Activated CD8-positive, alpha-beta T cell treated with anti-CD3 and anti-CD28 coated beads for 36 hours (primary cell): ENCODE results near the gene TRIM3. TPM values are rescaled to one million over a fixed set of nuclear protein-coding genes. Genes with fewer than 3 reads are reported as not detected.

Source experiments
- ATAC-seq: fragments of 200-7000 bp; cut with Tn5 transposase; one replicate; pipeline ENCODE4 v1.10.0; 2021; ENCODE audit warnings: mild to moderate bottlenecking, moderate library complexity
- CTCF ChIA-PET: fragments of 350-600 bp; sonication (Branson Sonifier 250); formaldehyde crosslinking; loops from one replicate; lab custom pipeline; 2021; ENCODE audit warnings: antibody characterized with exemption; lab: Charles Lee
- POLR2A ChIA-PET: fragments of 350-600 bp; sonication (Branson Sonifier 250); formaldehyde crosslinking; loops from one replicate; lab custom pipeline; 2021; ENCODE audit warnings: antibody characterized with exemption; lab: Charles Lee
- DNase-seq: peaks from one replicate; pipeline ENCODE4 v3.0.0-alpha.2; 2020
- H3K27ac Mint-ChIP-seq: one replicate; pipeline ENCODE4 v1.8.0; 2021; ENCODE audit warnings: mild to moderate bottlenecking, mixed read lengths
- H3K27me3 Mint-ChIP-seq: one replicate; pipeline ENCODE4 v1.8.0; 2021; ENCODE audit warnings: mixed read lengths
- H3K36me3 Mint-ChIP-seq: one replicate; pipeline ENCODE4 v1.8.0; 2021; ENCODE audit warnings: low read depth, mixed read lengths
- H3K4me1 Mint-ChIP-seq: one replicate; pipeline ENCODE4 v1.8.0; 2021; ENCODE audit warnings: low read depth, mixed read lengths
- H3K4me3 Mint-ChIP-seq: one replicate; pipeline ENCODE4 v1.8.0; 2021; ENCODE audit warnings: mild to moderate bottlenecking, moderate library complexity, mixed read lengths
- H3K9me3 Mint-ChIP-seq: one replicate; pipeline ENCODE4 v1.8.0; 2021; ENCODE audit warnings: mixed read lengths
- CTCF ChIP-seq: fragments of 200-600 bp; IDR thresholded peaks from one replicate; pipeline ENCODE4 v1.8.0; 2022; ENCODE audit warnings: antibody characterized with exemption, mild to moderate bottlenecking
- intact Hi-C: fragments of 100-400 bp; cut with micrococcal nuclease; formaldehyde crosslinking; loops from one replicate; pipeline ENCODE4 v1.10.0; 2022
- total RNA-seq, 2 experiments: library from RNA; stranded (reverse); gene quantifications; one replicate each; pipeline ENCODE4 v1.2.3, GENCODE V29; 2021

TRIM3 gene
- total RNA-seq, 2 experiments from 2014 or later = 4.4 to 5.5 TPM

DNA sequence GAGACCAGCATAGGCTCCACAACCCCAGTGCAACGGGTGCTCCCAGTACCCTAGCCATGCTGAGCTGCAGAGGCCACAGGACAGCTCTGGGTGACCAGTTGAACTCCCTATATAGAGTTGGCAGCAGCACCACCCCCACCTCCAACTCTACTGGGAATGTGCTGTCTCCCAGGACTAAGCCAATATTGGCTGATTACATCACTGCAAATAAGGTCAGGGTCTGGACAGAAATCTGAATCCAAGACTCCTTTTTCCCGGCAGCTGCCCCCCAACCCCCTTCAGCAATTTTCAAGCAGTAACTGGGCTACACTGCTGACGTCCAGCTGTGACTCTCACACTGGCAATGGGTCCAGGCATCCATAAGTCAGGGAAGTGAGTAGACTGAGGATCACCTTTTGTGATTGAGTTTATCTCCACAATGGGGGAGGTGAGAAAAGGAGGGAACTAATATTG is 32.8 kb downstream of the TRIM3 start, which contains the start of gene HPX:
TSS of gene HPX (minus strand) at position 82 of the 453 bp plus-strand sequence. CDS start at position 58, 24 bp downstream.
- CTCF ChIA-PET = interaction anchor here (0.7 to 14.5 kb wide), 9 partner anchors 8 to 88 kb away, joined by 3 to 652 read pairs (median 4); partner anchors contain the start of gene TRIM3
- peaks cover under 1% of the 10 kb centered on the region for H3K4me1 Mint-ChIP-seq
- DNase-seq = no peak
- H3K27me3 Mint-ChIP-seq = no peaks in the 10 kb centered on the region
- ATAC-seq = no peak
- no peaks in the 10 kb centered on the region for H3K9me3 Mint-ChIP-seq
- no peak for TF ChIP-seq CTCF
- H3K36me3 Mint-ChIP-seq = no peaks in the 10 kb centered on the region
- intact Hi-C loops = no loop called here
- POLR2A ChIA-PET = interaction anchor here (0.7 to 1.5 kb wide), 4 partner anchors 12 to 62 kb away, joined by 3 read pairs; no protein-coding TSS in a partner anchor
- no peak within 1 kb of the TSS for H3K4me3 Mint-ChIP-seq
- H3K27ac Mint-ChIP-seq = no peak within 1 kb of the TSS

DNA sequence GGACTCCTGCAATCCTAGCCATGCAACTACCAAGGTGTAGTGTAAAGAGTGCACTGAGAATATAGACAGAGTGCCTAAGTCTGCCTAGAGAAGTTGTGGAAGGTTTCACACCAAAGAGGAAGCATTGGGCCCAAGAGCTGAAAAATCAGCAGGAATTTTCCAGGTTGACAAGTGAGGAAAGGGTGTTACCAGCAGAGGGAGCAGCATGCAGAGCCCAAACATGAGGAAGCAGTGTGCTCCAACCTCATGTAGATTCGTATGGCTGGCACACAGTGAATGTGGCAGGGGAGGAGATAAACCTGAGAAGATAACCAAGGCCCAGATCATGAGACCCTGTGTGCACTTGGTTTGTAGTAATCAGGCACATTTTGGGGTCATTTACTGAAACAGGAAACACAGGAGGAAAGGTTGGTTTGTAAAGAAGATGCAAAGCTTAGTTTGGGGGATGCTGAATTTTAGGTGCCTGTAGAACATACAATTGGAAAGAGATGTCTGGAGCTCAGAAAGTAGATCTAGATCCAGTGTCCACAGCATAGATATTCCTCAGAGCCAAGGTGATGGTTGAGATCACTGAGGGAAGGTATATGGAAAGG is 34.7 kb downstream of the TRIM3 start:
- CTCF ChIA-PET = interaction anchor here (0.7 to 14.5 kb wide), 16 partner anchors 9 to 89 kb away, joined by 3 to 652 read pairs (median 4); partner anchors contain the start of gene APBB1
- Mint-ChIP-seq H3K36me3 (no peaks in the 10 kb centered on the region), H3K27me3 (no peaks in the 10 kb centered on the region), H3K4me1 (peaks cover 3% of the 10 kb centered on the region), H3K27ac (no peak overlapping the region), H3K9me3 (no peaks in the 10 kb centered on the region), H3K4me3 (no peak overlapping the region)
- ATAC-seq (peak; percentile 40), DNase-seq (peak; percentile 51)
- POLR2A ChIA-PET = interaction anchor here (1.0 to 1.1 kb wide), 2 partner anchors 20 to 61 kb away, joined by 3 read pairs; partner anchors contain the start of gene APBB1
- intact Hi-C loops = no loop called here
- peak; percentile 55 for TF ChIP-seq CTCF

- ATAC-seq (peak; percentile 28), DNase-seq (no peak)
- Mint-ChIP-seq H3K27ac (no peak overlapping the region), H3K27me3 (no peaks in the 10 kb centered on the region), H3K9me3 (no peaks in the 10 kb centered on the region), H3K36me3 (no peaks in the 10 kb centered on the region), H3K4me1 (peaks cover 3% of the 10 kb centered on the region), H3K4me3 (no peak overlapping the region)
- no peak for TF ChIP-seq CTCF
- CTCF ChIA-PET = interaction anchor here (1.4 to 14.5 kb wide), 7 partner anchors 8 to 68 kb away, joined by 3 to 652 read pairs (median 10); no protein-coding TSS in a partner anchor
- intact Hi-C loops = no loop called here
- POLR2A ChIA-PET = interaction anchor here (0.8 kb wide), 1 partner anchor 28 kb away, joined by 3 read pairs; no protein-coding TSS in a partner anchor
Measured at GRCh38 chr11:6437993-6438392, 35.7 kb downstream of the TRIM3 start.

DNA sequence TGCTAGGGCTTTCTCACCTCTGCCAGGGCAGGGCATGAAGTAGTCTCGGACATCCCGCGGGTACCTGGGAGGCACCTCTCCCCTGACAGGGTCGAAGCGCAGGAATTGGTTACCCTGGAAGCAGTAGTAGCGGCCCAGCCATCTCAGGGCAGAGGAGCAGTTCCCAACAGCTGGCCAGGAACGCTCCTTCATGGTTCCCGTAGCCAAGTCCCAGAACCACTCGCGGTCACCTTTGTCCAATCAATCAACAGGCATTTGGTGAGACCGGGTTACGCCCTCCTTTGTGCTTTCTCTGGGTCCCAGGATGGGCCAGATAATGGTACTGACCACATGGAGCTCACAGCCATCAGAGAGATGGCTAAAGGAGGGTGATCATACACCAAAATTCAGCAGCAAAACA is 36.3 kb downstream of the TRIM3 start:
- Mint-ChIP-seq H3K9me3 (no peaks in the 10 kb centered on the region), H3K27ac (no peak overlapping the region), H3K4me3 (no peak overlapping the region), H3K36me3 (no peaks in the 10 kb centered on the region), H3K27me3 (no peaks in the 10 kb centered on the region), H3K4me1 (peaks cover 3% of the 10 kb centered on the region)
- DNase-seq (no peak), ATAC-seq (no peak)
- ChIA-PET CTCF (interaction anchor here (1.8 to 14.5 kb wide), 4 partner anchors 12 to 68 kb away, joined by 7 to 652 read pairs (median 11); no protein-coding TSS in a partner anchor), POLR2A (interaction anchor here (0.8 to 1.0 kb wide), 2 partner anchors 19 to 27 kb away, joined by 3 read pairs; partner anchors contain the start of gene APBB1)
- TF ChIP-seq CTCF = no peak
- intact Hi-C loops = no loop called here
